ENCODE results near the gene MAN1A2.

- TF ChIP-seq, protein P1, sequence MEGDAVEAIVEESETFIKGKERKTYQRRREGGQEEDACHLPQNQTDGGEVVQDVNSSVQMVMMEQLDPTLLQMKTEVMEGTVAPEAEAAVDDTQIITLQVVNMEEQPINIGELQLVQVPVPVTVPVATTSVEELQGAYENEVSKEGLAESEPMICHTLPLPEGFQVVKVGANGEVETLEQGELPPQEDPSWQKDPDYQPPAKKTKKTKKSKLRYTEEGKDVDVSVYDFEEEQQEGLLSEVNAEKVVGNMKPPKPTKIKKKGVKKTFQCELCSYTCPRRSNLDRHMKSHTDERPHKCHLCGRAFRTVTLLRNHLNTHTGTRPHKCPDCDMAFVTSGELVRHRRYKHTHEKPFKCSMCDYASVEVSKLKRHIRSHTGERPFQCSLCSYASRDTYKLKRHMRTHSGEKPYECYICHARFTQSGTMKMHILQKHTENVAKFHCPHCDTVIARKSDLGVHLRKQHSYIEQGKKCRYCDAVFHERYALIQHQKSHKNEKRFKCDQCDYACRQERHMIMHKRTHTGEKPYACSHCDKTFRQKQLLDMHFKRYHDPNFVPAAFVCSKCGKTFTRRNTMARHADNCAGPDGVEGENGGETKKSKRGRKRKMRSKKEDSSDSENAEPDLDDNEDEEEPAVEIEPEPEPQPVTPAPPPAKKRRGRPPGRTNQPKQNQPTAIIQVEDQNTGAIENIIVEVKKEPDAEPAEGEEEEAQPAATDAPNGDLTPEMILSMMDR (IDR thresholded peaks at IDR 0.05): no peak
- TF ChIP-seq POLR2A (IDR thresholded peaks at IDR 0.05): no peak
- TF ChIP-seq EP300 (IDR thresholded peaks at IDR 0.05): no peak
Measured at GRCh38 chr1:117540532-117540931, 173.3 kb downstream of the MAN1A2 start.
